ENCODE results near the gene FBXO15.
A peak's percentile ranks its signal among the peaks of the same experiment; 100 is the strongest.

The FBXO15 gene

GRCh38 chr18:74082742-74083556 lies 64.7 kb downstream of the FBXO15 start:
- TF ChIP-seq CTCF (IDR thresholded peaks at IDR 0.05; ENCODE audit: low read depth, low read length), result no peak
- no peak overlapping the region for H3K4me3 ChIP-seq (ENCODE audit: low read depth, low read length)
- in situ Hi-C loops (cut with HindIII; ENCODE audit: low sequenced_read_pairs), result no loop called here
- DNase-seq (ENCODE audit: low read depth, low spot score), result peak; percentile 2

GRCh38 chr18:74081966-74082741 lies 65.5 kb downstream of the FBXO15 start:
- peak; percentile 63 for TF ChIP-seq CTCF (IDR thresholded peaks at IDR 0.05; ENCODE audit: low read depth, low read length)
- DNase-seq (ENCODE audit: low read depth, low spot score), result peak; percentile 57
- in situ Hi-C loops (cut with HindIII; ENCODE audit: low sequenced_read_pairs), result no loop called here
- H3K4me3 ChIP-seq (ENCODE audit: low read depth, low read length), result no peak overlapping the region

- no peak overlapping the region for H3K4me3 ChIP-seq (ENCODE audit: low read depth, low read length)
- DNase-seq (ENCODE audit: low read depth, low spot score), result no peak
- in situ Hi-C loops (cut with HindIII; ENCODE audit: low sequenced_read_pairs), result no loop called here
- no peak for TF ChIP-seq CTCF (IDR thresholded peaks at IDR 0.05; ENCODE audit: low read depth, low read length)
Observed at GRCh38 chr18:74078257-74078656, 69.4 kb downstream of the FBXO15 start.

GRCh38 chr18:74074668-74075564 lies 72.7 kb downstream of the FBXO15 start:
- no peak for DNase-seq (ENCODE audit: low read depth, low spot score)
- in situ Hi-C loops (cut with HindIII; ENCODE audit: low sequenced_read_pairs), result no loop called here
- TF ChIP-seq CTCF (IDR thresholded peaks at IDR 0.05; ENCODE audit: low read depth, low read length), result no peak
- H3K4me3 ChIP-seq (ENCODE audit: low read depth, low read length), result no peak overlapping the region

- in situ Hi-C loops (cut with HindIII; ENCODE audit: low sequenced_read_pairs), result no loop called here
- TF ChIP-seq CTCF (IDR thresholded peaks at IDR 0.05; ENCODE audit: low read depth, low read length), result no peak
- DNase-seq (ENCODE audit: low read depth, low spot score), result no peak
- no peak overlapping the region for H3K4me3 ChIP-seq (ENCODE audit: low read depth, low read length)
Observed at GRCh38 chr18:74073957-74074667, 73.5 kb downstream of the FBXO15 start.
